HepG2 (cell line): ENCODE measurements around the gene SYN1. TPM values are rescaled to one million over a fixed set of nuclear protein-coding genes. Genes with fewer than 3 reads are reported as not detected.

Experiments
- ATAC-seq: fragments of 200-7000 bp; cut with Tn5 transposase; 3 replicates; pipeline ENCODE4 v1.9.1; 2020; ENCODE audit warnings: mild to moderate bottlenecking, moderate library complexity
- BruUV-seq: library from RNA; stranded (reverse); fragments of 400-500 nt; replicated peaks from 2 replicates; lab custom pipeline; 2021; lab: Mats Ljungman, UMichigan
- CTCF ChIA-PET: fragments of 300-600 bp; formaldehyde crosslinking; extraction: SDS; loops from one replicate; lab custom pipeline; 2021; ENCODE audit warnings: low total read pairs, inconsistent platforms, low intra/inter-chr PET ratio; lab: Yijun Ruan, JAX
- POLR2A ChIA-PET: fragments of 350-600 bp; sonication (Branson Sonifier 250); formaldehyde crosslinking; loops from one replicate; lab custom pipeline; 2020; ENCODE audit warnings: antibody characterized with exemption, inconsistent platforms; lab: Yijun Ruan, JAX
- DNase-seq: peaks from one replicate; pipeline ENCODE4 v3.0.0-alpha.2; 2015; ENCODE audit warnings: low spot score
- FAIRE-seq: peaks from 3 replicates; lab custom pipeline; 2011; peaks lifted over from hg19 to GRCh38; lab: Jason Lieb, UNC
- H2AFZ ChIP-seq: one replicate; pipeline ENCODE4 v1.6.1; 2011; ENCODE audit warnings: low read length, inconsistent platforms
- H3K27ac ChIP-seq: fragments of 300-600 bp; 3 replicates; pipeline ENCODE4 v1.8.0; 2011; ENCODE audit warnings: mixed run types, mild to moderate bottlenecking, mixed read lengths, low read length, inconsistent platforms; ENCODE audit not compliant: insufficient read depth; ENCODE audit errors: extremely low read length
- H3K27me3 ChIP-seq, 2 experiments: fragments of 200-600 bp in 1 of 2; 2 replicates in 1 of 2; 3 replicates in 1 of 2; pipeline versions ENCODE4 v1.6.0 to v1.8.0; 2011; ENCODE audit warnings: low read length in 2 of 2, mild to moderate bottlenecking in 2 of 2, moderate library complexity in 2 of 2, inconsistent platforms in 1 of 2; ENCODE audit not compliant: insufficient read depth in 2 of 2, control insufficient read depth in 1 of 2
- H3K36me3 ChIP-seq, 2 experiments: fragments of 200-600 bp in 1 of 2; replicated peaks in 1 of 2; 2 replicates in 1 of 2; 3 replicates in 1 of 2; pipeline versions ENCODE4 v1.5.1 to v1.8.0; 2011; ENCODE audit warnings: low read length in 2 of 2, inconsistent platforms in 1 of 2; ENCODE audit not compliant: insufficient read depth in 2 of 2, control insufficient read depth in 1 of 2
- H3K4me1 ChIP-seq: 2 replicates; pipeline ENCODE4 v1.5.1; 2012; ENCODE audit warnings: low read length, inconsistent platforms; ENCODE audit not compliant: insufficient read depth
- H3K4me2 ChIP-seq: 2 replicates; pipeline ENCODE4 v1.6.0; 2011; ENCODE audit warnings: low read depth, low read length, inconsistent platforms
- H3K4me3 ChIP-seq, 3 experiments: fragments of 200-600 bp in 1 of 3; sonication (generic), shearing (Covaris generic) in 1 of 3; replicated peaks in 1 of 3; 2 replicates each; pipeline ENCODE4 v1.5.1; 2011 to 2016; ENCODE audit warnings: low read length in 3 of 3, inconsistent platforms in 2 of 3, low read depth in 2 of 3, mild to moderate bottlenecking in 2 of 3, control low read depth in 1 of 3, mixed read lengths in 1 of 3; ENCODE audit not compliant: insufficient read depth in 1 of 3
- H3K79me2 ChIP-seq: one replicate; pipeline ENCODE4 v1.6.1; 2011; ENCODE audit warnings: low read length, inconsistent platforms; ENCODE audit not compliant: insufficient read depth
- H3K9ac ChIP-seq: 2 replicates; pipeline ENCODE4 v1.6.0; 2011; ENCODE audit warnings: mild to moderate bottlenecking, low read depth, low read length, inconsistent platforms; ENCODE audit not compliant: insufficient read depth
- H3K9me3 ChIP-seq: 2 replicates; pipeline ENCODE4 v1.5.1; 2012; ENCODE audit warnings: mild to moderate bottlenecking, low read length
- H4K20me1 ChIP-seq: 2 replicates; pipeline ENCODE4 v1.6.0; 2011; ENCODE audit warnings: inconsistent platforms, mild to moderate bottlenecking, low read length, moderate library complexity; ENCODE audit not compliant: insufficient read depth
- ZNF567 ChIP-seq: sonication (generic); formaldehyde crosslinking; IDR thresholded peaks from 2 replicates; pipeline ENCODE4 v1.8.1; 2023; ENCODE audit warnings: mild to moderate bottlenecking, missing genetic modification reagents, borderline replicate concordance
- in situ Hi-C: cut with HindIII; loops from 2 replicates; pipeline ENCODE4 v1.10.0; 2017; ENCODE audit warnings: low pct_unique_long_range_greater_than_20kb; ENCODE audit not compliant: extremely low pct_ligation_motif_present
- intact Hi-C: fragments of 100-400 bp; cut with micrococcal nuclease; formaldehyde crosslinking; loops from one replicate; pipeline ENCODE4 v1.10.0; 2022; ENCODE audit not compliant: unreplicated experiment
- polyA plus RNA-seq, 8 experiments: library from polyadenylated mRNA; depleted of rRNA in 3 of 8; stranded (reverse) in 7 of 8; unstranded in 1 of 8; fragments of >200 nt; fragmentation: Illumina TruSeq in 4 of 8; extraction: Trizol in 4 of 8; gene quantifications; 2 replicates each; pipeline versions ENCODE4 v1.2.1 to v1.2.3, GENCODE V29; 2011 to 2016; ENCODE audit warnings: low read depth in 4 of 8, missing spikeins in 1 of 8, mixed read lengths in 1 of 8; ENCODE audit not compliant: insufficient read depth in 1 of 8
- total RNA-seq, 5 experiments: library from RNA; depleted of rRNA; stranded (reverse); fragments of >200 nt; fragmentation: Illumina TruSeq; extraction: Trizol; gene quantifications; 2 replicates each; pipeline ENCODE4 v1.2.3, GENCODE V29; 2016; ENCODE audit warnings: low read depth in 1 of 5
- TF ChIP-seq, protein P1 (sequence below): sonication (generic); formaldehyde crosslinking; IDR thresholded peaks from 2 replicates; pipeline ENCODE4 v1.4.0; 2020; ENCODE audit warnings: mild to moderate bottlenecking, missing genetic modification reagents, borderline replicate concordance
- TF ChIP-seq, protein P2 (sequence below): sonication (generic); formaldehyde crosslinking; IDR thresholded peaks from 2 replicates; pipeline ENCODE4 v1.5.1; 2020; ENCODE audit warnings: missing genetic modification reagents, mild to moderate bottlenecking, borderline replicate concordance

SYN1 gene
- total and polyA plus RNA-seq, 2 of the 13 experiments (the other 11 are each of a cell fraction or from before 2014, with no cell fraction given) = not detected

DNA sequence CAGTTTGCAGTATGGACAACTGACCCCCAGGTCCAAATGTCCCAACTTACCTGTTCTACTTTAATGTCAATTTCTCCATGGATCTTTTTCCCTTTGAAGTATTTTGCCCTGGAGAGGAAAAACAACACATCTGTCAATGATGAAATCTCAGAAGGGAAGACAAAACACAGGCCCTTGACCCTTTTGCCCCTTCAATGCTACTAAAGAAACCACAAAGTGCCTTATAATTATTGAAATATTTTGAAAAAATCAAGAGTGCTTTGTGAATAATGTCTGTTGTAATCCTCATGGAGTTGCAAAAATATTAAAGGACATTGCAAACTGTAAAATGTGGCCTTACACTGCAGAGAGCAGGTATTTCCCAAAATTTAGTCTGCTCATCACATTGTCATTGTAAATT lies 12.6 kb downstream of the SYN1 start:
- H3K27ac ChIP-seq = no peak overlapping the region
- intact Hi-C loops (no loop called here), in situ Hi-C loops (no loop called here)
- no peak overlapping the region for H3K9ac ChIP-seq
- no peaks in the 10 kb centered on the region for H3K79me2 ChIP-seq
- no peak overlapping the region for H2AFZ ChIP-seq
- no peaks in the 10 kb centered on the region for H3K9me3 ChIP-seq
- no peak overlapping the region for H3K4me2 ChIP-seq
- H3K36me3 ChIP-seq = no peaks in the 10 kb centered on the region
- FAIRE-seq = no peak
- no peaks in the 10 kb centered on the region for H3K4me1 ChIP-seq
- ATAC-seq = no peak
- DNase-seq = no peak
- H3K27me3 ChIP-seq = no peaks in the 10 kb centered on the region
- H3K4me3 ChIP-seq = no peak overlapping the region
- no peaks in the 10 kb centered on the region for H4K20me1 ChIP-seq
- POLR2A ChIA-PET = no interaction called here
- CTCF ChIA-PET = no interaction called here
- TF ChIP-seq, protein P1, sequence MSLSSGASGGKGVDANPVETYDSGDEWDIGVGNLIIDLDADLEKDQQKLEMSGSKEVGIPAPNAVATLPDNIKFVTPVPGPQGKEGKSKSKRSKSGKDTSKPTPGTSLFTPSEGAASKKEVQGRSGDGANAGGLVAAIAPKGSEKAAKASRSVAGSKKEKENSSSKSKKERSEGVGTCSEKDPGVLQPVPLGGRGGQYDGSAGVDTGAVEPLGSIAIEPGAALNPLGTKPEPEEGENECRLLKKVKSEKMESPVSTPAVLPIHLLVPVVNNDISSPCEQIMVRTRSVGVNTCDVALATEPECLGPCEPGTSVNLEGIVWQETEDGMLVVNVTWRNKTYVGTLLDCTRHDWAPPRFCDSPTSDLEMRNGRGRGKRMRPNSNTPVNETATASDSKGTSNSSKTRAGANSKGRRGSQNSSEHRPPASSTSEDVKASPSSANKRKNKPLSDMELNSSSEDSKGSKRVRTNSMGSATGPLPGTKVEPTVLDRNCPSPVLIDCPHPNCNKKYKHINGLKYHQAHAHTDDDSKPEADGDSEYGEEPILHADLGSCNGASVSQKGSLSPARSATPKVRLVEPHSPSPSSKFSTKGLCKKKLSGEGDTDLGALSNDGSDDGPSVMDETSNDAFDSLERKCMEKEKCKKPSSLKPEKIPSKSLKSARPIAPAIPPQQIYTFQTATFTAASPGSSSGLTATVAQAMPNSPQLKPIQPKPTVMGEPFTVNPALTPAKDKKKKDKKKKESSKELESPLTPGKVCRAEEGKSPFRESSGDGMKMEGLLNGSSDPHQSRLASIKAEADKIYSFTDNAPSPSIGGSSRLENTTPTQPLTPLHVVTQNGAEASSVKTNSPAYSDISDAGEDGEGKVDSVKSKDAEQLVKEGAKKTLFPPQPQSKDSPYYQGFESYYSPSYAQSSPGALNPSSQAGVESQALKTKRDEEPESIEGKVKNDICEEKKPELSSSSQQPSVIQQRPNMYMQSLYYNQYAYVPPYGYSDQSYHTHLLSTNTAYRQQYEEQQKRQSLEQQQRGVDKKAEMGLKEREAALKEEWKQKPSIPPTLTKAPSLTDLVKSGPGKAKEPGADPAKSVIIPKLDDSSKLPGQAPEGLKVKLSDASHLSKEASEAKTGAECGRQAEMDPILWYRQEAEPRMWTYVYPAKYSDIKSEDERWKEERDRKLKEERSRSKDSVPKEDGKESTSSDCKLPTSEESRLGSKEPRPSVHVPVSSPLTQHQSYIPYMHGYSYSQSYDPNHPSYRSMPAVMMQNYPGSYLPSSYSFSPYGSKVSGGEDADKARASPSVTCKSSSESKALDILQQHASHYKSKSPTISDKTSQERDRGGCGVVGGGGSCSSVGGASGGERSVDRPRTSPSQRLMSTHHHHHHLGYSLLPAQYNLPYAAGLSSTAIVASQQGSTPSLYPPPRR (CRISPR knock-in tag) = no peak
- TF ChIP-seq, protein P2, sequence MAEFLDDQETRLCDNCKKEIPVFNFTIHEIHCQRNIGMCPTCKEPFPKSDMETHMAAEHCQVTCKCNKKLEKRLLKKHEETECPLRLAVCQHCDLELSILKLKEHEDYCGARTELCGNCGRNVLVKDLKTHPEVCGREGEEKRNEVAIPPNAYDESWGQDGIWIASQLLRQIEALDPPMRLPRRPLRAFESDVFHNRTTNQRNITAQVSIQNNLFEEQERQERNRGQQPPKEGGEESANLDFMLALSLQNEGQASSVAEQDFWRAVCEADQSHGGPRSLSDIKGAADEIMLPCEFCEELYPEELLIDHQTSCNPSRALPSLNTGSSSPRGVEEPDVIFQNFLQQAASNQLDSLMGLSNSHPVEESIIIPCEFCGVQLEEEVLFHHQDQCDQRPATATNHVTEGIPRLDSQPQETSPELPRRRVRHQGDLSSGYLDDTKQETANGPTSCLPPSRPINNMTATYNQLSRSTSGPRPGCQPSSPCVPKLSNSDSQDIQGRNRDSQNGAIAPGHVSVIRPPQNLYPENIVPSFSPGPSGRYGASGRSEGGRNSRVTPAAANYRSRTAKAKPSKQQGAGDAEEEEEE (CRISPR knock-in tag) = no peak
- no peak for TF ChIP-seq ZNF567 (CRISPR knock-in tag)
- BruUV-seq = no TSS peak
